Lower leg skin (tissue), 4 donors: ENCODE results near the gene COG8. TPM values are rescaled to one million over a fixed set of nuclear protein-coding genes. Genes with fewer than 3 reads are reported as not detected.

Source experiments
- DNase-seq, 2 donors: peaks; one replicate each; pipeline ENCODE4 v3.0.0-alpha.2; 2019; ENCODE audit warnings: low spot score in 2 of 2
- H3K4me3 ChIP-seq: fragments of 200-600 bp; sonication (generic); 2 replicates; pipeline ENCODE4 v1.5.1; 2017; ENCODE audit warnings: mild to moderate bottlenecking, low read depth; ENCODE audit not compliant: poor library complexity, severe bottlenecking
- POLR2A ChIP-seq, 2 donors: fragments of 450-650 bp; IDR thresholded peaks; one replicate each; pipeline ENCODE4 v1.6.1; 2016 to 2017; ENCODE audit warnings: antibody characterized with exemption in 2 of 2, mild to moderate bottlenecking in 1 of 2, moderate library complexity in 1 of 2
- WGBS, 2 donors: methylation state at CpG; one replicate each; pipeline ENCODE4 v1.1.5; 2018; 5-methylcytosine and 5-hydroxymethylcytosine counted together
- intact Hi-C: fragments of 100-400 bp; cut with DNase I; formaldehyde crosslinking; loops from one replicate; pipeline ENCODE4 v1.15.0; 2023; ENCODE audit warnings: low total_unique reads
- total RNA-seq, 4 donors: library from RNA; depleted of rRNA; stranded (reverse); fragments of >200 nt; gene quantifications; one replicate each; pipeline ENCODE4 v1.1.0, GENCODE V29; 2016
- TF ChIP-seq, protein P1 (sequence below), 3 donors: fragments of 450-650 bp; IDR thresholded peaks; one replicate each; pipeline ENCODE4 v1.5.1; 2016; ENCODE audit warnings: antibody characterized with exemption in 3 of 3, mild to moderate bottlenecking in 3 of 3, moderate library complexity in 2 of 3

Gene COG8
- total RNA-seq, 4 donors from 2014 or later = 40.8 to 57.8 (median 47.6) TPM

DNA sequence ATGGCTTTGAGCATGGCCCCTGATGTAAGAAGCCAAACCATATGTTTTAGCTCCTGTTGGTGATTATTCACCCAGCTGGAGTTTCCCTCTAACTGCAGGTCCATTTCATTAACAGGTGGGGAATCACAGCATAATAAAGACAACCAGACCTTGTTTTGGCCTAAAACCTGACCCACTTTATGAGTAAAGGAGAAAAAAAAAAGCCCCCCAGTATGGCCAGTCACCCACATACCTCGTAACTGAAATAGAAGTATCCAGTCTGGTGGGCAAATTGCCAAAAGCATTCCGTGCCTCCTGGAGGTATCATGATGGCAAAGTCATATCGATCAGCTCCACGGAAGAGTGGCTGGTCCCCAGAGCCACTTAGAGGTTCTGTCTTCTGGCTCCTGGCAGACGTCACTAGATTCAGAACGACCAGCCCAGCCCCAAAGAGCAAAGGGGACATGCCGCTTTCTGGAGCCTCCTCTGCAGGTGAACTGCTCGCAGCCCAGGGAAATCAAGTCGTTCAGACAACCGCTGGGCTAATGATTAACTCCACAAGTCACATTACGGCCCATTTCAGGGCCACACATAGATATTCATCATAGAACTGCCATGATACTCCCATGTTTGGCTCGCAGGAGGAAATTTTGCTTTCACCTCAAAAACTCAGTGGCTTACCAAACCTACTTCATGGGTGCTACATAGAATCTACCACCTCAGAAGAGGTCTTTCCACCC, 12.1 kb upstream of the COG8 start, which contains the start of gene TMED6:
Gene TMED6 (minus strand): TSS at position 478 of the 719 bp plus-strand sequence. CDS start 33 bp downstream, at position 445.
- intact Hi-C loops = no loop called here
- no peak within 1 kb of the TSS for H3K4me3 ChIP-seq
- DNase-seq = peak in 1 of 2 donors; percentile 62
- WGBS, 2 donors = 83 to 94% methylated on average over 12 of the region's 12 CpGs
- no peak for TF ChIP-seq POLR2A (IDR thresholded peaks at IDR 0.05)
- TF ChIP-seq, protein P1, sequence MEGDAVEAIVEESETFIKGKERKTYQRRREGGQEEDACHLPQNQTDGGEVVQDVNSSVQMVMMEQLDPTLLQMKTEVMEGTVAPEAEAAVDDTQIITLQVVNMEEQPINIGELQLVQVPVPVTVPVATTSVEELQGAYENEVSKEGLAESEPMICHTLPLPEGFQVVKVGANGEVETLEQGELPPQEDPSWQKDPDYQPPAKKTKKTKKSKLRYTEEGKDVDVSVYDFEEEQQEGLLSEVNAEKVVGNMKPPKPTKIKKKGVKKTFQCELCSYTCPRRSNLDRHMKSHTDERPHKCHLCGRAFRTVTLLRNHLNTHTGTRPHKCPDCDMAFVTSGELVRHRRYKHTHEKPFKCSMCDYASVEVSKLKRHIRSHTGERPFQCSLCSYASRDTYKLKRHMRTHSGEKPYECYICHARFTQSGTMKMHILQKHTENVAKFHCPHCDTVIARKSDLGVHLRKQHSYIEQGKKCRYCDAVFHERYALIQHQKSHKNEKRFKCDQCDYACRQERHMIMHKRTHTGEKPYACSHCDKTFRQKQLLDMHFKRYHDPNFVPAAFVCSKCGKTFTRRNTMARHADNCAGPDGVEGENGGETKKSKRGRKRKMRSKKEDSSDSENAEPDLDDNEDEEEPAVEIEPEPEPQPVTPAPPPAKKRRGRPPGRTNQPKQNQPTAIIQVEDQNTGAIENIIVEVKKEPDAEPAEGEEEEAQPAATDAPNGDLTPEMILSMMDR (IDR thresholded peaks at IDR 0.05) = no peak

DNA sequence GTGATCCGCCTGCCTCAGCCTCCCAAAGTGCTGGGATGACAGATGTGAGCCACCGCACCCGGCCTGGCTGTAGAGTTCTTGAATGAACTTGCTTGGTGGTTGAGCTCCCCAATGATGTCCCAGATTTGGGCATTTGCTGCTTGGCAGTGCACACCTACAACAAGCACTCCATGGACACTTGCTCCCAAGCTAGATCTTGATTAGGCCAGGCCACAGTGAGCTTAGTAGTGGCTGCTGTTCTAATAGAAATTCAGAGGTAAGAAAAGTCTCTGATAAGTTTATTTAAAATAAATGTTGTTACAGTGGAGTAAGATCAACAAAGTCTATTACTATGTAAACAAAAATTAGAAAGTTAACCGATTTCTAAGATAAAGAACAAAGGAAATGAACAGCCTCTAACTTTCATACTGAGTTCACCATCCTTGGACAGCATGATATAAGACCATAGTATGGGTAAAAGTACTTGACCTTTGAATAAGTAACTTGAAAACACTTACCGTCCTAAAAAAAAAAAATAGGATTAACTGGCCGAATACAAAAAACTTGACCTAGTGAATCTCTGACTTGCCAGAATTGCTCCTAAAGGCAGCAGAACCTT, 11.3 kb upstream of the COG8 start:
- WGBS, 2 donors = 86 to 93% methylated on average over 6 of the region's 6 CpGs
- DNase-seq = no peak
- H3K4me3 ChIP-seq = no peak overlapping the region
- no peak for TF ChIP-seq POLR2A (IDR thresholded peaks at IDR 0.05)
- TF ChIP-seq, protein P1 (IDR thresholded peaks at IDR 0.05) = no peak
- intact Hi-C loops = no loop called here

DNA sequence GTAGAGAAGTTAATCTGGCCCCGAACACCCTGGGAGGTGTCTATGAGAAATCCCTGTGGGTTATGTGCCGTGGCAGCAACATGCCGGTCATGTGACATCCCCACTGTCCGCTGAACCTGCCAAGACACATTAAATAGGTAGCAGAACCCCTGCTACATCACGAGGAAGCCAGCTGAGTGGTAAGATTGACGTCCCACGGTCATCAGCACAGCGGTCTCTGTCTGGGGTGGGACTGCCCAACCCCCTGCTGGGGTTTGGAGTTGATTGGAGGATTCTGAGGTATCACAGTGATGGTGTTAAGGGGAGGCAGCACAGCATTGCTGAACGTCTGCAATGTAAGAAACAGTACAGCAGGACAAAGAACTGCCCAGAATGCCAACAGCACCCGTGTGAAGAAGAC, 10.2 kb upstream of the COG8 start:
- intact Hi-C loops = no loop called here
- 86 to 87% methylated on average over 10 of the region's 10 CpGs for WGBS, 2 donors
- H3K4me3 ChIP-seq = no peak overlapping the region
- DNase-seq = no peak
- TF ChIP-seq, protein P1 (IDR thresholded peaks at IDR 0.05) = no peak
- no peak for TF ChIP-seq POLR2A (IDR thresholded peaks at IDR 0.05)

DNA sequence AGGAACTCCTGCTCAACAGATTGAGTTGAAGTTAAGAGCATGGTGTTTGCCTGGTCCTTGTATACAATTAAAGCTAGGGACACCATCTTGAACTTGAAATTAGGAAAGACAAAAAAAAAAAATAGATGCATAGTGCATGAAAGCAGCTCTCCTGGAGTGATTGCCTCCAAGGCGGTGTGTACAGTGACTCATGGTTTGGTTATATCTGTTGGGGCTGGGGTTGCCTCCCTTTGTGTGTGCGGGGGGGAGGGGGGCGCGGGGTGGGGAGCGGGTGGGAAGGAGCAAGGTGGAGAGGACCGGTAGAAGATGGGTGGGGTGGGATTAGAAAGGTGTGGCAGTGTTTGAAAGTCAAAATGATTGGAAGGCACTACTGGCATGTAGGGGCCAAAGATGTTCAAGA, 8.9 kb upstream of the COG8 start:
- DNase-seq = no peak
- H3K4me3 ChIP-seq = no peak overlapping the region
- intact Hi-C loops = no loop called here
- 75 to 86% methylated on average over 6 of the region's 6 CpGs for WGBS, 2 donors
- TF ChIP-seq POLR2A (IDR thresholded peaks at IDR 0.05) = no peak
- TF ChIP-seq, protein P1 (IDR thresholded peaks at IDR 0.05) = no peak

DNA sequence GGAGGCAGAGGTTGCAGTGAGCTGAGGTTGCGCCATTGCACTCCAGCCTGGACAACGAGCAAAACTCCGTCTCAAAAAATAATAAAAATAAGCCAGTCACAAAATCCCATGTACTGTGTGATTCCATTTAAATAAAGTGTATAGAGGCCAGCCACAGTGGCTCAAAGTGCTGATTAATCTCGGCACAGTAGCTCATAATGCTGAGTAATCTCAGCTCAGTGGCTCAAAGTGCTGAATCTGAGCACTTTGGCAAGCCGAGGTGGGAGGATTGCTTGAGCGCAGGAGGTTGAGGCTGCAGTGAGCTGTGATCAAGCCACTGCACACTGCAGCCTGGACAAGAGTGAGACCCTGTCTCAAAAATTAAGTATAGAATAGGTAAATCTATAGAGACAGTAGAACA, 7.3 kb upstream of the COG8 start:
- no peak for DNase-seq
- no peak overlapping the region for H3K4me3 ChIP-seq
- intact Hi-C loops = no loop called here
- 92 to 94% methylated on average over 6 of the region's 6 CpGs for WGBS, 2 donors
- TF ChIP-seq, protein P1 (IDR thresholded peaks at IDR 0.05) = no peak
- no peak for TF ChIP-seq POLR2A (IDR thresholded peaks at IDR 0.05)
